GM20431 (cell line): ENCODE measurements around the gene ZNF507.
"Not testable (repeated sequence)": the region's sequence is repeated elsewhere in the genome, so short reads cannot be mapped to it uniquely, and the experiment has no call there.

Experiments used
- in situ Hi-C: fragments of 300-500 bp; cut with MseI, MboI; formaldehyde crosslinking; loops from one replicate; pipeline ENCODE4 v1.15.0; 2020; ENCODE audit warnings: low sequenced_read_pairs; ENCODE audit not compliant: unreplicated experiment

ZNF507 gene

DNA sequence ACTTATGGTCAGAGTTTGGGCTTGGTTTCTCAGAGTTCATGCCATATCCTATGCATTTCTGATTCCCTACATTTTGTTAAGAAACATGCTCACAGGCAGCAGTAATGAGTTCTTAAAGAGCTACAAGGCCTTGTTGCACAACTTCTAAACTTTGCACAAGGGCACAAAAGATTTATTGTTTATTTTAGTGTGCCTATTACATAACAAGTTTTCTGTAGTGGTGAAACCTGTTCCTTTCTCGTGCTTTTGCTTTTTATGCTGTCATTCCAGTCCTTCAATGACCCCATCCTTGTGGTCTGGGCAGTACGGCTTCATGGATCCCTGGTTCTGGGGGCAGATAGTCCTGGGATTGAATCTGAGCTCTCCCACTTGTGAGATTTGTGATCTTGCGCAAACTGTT, 17.8 kb downstream of the ZNF507 start:
- in situ Hi-C loops: no loop called here

DNA sequence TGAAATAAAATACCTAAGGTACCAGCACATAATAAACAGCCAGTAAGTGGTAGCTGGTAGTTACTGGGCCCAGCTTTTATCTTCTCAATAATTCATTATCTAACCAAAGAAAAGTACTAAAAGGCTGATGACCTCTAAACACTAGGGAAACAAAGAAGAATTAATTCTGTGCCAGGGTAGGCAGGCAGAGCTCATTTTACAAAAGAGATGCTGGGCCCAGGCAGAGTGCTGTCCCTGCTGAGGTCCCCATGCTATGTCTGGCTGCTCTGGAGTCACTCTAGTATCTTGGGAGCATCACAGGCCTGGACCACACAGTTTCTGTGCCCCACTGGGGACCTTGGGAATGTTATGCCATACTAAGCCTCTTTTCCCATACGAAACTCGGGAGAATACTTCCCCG, 18.2 kb downstream of the ZNF507 start:
- in situ Hi-C loops: no loop called here

DNA sequence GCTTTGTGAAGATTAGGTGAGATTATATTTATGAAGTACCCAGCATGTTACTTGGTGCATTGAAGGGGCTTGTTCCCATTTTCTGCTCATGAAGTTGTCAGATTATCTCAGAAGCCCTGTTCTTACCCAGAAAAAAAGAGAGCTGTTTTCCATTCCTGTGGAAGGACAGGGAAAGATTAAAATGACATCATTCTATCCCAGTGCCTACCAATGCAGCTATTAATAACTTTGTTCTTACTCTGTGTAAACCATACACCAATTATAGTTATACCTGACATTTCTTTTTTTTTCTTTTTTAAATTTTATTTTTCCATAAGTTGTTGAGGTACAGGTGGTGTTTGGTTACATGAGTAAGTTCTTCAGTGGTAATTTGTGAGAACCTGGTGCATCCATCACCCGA, 18.6 kb downstream of the ZNF507 start:
- in situ Hi-C loops: no loop called here

DNA sequence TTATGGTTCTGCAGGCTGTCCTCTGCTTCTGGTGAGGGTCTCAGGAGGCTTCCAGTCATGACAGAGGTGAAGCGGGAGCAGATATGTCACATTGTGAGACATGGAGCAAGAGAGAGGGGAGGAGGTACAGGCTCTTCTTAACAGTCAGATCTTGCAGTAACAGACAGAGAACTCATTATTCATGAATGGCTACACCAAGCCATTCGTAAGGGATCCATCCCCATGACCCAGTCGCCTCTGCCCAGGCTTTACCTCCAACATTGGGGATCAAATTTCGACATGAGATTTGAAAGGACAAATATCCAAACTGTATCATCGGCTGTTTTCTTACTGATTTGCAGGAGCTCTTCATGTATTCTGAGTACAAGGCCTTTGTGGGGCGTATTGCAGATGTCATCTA, 21.7 kb downstream of the ZNF507 start:
- in situ Hi-C loops: no loop called here

DNA sequence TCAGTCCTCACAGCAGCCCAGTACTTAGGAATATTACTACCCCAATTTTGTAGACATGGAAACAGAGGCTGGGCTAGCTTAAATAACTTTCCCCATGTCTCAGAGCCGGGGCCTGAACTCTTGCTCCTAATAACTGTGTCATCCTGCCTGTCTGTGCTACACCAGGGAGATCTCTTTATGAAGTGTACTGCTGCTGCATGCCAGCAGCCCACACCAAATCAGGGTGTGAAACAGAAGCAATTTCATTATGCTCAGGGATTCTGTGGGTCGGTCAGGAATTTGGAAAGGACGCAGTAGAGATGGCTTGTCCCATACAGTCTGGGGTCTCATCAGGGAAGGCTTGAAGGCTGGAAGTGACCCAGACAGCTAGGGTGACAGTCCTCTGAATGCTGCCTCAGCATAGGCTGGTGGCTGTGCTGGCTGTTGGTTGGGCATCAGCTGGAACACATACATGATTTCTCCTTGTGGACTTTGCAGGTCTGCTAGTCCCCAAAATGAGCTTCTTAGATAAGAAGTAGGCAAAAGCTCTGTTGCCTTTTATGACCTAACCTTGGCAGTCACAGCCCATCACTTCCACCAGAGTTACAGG, 22.6 kb downstream of the ZNF507 start:
- in situ Hi-C loops: no loop called here

DNA sequence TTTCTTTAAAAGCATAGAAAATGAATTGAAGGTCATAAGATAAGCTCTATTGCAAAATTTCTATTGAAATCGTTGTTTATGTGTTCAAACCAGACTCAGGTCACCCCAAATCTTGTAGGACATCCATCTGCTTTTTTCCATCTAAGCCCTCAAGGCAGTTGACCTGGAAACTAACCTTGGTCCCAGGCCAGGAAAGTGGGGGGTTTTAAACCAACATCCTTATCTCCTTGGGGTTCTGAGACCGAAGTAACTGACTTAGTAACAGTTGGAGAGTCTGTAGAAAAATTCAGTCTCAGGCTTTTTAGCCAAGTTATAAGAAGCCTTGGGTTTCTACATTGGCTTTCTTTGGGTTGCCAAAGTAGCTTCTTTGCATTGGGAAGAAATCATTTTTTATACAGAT, 23.4 kb downstream of the ZNF507 start:
- in situ Hi-C loops: no loop called here

DNA sequence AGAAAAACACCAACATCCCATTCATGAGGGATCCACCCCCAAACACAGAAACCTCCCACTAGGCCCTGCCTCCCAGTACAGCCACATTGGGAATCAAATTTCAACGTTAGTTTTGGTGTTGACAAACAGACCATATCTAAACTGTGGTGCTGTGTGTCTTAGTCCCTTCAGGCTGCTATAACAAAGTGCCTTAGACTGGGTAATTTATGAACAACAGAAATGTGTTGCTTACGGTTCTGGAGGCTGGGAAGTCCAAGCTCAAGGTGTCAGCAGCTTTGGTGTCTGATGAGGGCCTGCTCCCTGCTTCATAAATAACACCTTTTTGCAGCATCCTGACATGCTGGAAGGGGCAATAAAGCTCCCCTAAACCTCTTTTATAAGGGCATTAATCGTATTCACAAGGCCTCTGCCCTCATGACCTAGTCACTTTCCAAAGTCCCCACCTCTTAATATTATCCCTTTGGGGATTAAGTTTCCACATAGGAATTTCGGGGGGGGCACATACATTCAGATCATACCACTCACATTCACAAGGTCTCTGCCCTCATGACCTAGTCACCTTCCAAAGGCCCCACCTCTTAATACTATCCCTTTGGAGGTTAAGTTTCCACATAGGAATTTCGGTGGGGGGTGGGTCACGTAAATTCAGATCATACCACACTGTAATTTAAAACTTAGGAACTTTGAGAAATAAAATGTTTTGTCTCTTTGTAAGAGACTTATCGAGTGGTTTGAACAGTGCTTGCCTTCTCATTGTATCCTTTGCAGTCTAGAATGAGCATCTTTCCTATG, 27.5 kb downstream of the ZNF507 start:
- in situ Hi-C loops: no loop called here

DNA sequence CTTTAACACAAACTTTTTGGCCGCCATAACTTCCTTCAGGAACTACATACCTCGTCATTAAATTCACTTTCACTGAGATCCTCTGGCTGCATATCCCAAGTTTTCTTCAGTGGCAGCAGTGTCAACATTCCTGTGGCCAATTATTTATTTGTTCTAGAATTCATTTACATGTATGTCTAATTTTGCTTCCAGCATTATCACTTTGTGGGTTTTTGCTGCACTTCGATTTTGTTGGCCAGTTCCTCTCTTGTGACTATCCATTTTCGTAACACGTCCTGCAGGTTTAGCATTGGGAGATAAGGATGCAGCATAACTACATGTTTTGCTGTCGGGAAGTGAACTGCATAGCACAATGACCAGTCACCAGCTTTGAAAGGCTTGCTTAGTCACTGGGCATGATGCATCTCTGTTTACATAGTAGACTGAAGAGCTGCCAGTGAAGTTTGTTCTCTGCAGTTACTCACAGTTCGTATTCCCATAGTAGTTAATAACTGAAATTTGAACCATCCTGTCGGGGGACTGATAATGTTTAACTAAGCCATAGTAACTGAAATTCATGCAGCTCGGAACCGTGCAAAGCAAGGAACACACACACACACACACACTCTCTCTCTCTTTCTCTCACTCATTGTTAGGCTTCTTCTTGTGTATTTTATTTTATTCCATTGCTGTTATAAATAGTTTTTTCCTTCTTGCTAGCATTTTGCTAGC, 28.3 kb downstream of the ZNF507 start:
- in situ Hi-C loops: no loop called here

DNA sequence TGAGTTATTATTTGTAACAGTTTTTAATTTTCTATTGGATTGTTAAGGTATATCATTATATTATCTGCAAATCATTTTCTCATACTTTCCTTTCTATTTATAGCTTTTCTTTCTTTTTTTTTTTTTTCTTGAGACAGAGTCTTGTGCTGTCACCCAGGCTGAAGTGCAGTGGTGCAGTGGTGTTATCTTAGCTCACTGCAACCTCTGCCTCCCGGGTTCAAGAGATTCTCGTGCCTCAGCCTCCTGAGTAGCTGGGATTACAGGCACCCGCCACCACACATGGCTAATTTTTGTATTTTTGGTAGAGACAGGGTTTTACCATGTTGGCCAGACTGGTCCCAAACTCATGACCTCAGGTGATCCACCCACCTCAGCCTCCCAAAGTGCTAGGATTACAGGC, 29.0 kb downstream of the ZNF507 start:
- in situ Hi-C loops: not testable (repeated sequence)

DNA sequence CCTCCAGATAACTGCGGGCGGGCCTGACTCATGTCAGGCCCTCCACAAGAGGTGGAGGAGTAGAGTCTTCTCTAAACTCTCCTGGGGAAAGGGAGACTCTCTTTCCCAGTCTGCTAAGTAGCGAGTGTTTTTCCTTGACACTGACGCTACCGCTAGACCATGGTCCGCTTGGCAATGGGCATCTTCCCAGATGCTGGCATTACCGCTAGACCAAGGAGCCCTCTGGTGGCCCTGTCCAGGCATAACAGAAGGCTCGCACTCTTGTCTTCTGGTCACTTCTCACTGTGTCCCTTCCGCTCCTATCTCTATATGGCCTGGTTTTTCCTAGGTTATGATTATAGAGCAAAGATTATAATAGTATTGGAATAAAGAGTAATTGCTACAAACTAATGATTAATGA, 31.7 kb downstream of the ZNF507 start:
- in situ Hi-C loops: not testable (repeated sequence)

DNA sequence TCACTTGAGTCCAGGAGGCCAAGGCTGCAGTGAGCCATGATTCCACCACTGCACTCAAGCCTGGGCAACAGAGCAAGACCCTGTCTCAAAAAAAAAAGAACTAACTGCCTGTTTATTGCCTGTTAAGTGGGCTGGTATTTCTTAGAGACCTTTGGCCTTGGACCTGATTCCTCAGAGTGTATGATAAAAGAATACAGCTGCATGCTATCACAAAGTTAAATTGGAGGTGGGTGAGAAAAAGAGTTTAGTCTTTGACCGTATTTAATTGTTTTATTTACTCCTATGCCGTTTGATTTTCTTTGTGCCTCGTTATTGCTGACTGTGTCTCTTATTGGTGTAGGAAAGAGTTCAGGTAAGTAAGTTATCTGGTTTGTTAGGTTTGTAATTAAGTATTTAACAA, 34.9 kb downstream of the ZNF507 start:
- in situ Hi-C loops: no loop called here

DNA sequence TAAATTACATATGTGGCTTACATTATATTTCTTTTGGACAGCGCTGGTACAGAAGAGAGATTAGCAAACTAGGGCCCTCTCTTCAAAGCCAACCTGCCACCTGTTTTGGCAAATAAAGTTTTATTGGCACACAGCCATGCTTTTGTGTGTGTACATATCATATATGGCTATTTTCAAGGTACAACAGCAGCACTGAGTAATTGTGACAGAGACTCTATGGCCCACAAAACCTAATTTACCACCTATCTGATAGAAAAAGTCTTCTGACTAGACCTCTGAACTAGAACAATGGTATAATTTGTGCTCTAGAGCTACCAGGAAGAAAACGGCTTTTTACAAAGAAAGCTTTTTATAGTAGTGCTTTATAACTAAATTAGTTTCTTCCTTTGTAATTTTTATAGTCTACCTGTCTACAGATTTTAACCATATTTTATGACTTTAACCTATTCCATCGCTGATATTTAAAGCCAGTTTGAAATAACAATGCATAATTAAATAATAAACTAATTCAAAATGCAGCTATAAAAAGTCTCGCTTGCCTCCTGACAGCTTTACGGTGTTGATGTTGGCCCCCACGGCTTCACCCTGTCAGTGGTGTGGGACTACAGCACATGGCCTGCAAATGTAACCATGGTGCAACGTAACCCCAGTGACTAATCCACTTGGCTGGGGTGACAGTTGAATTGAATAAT, 42.4 kb downstream of the ZNF507 start:
- in situ Hi-C loops: no loop called here

DNA sequence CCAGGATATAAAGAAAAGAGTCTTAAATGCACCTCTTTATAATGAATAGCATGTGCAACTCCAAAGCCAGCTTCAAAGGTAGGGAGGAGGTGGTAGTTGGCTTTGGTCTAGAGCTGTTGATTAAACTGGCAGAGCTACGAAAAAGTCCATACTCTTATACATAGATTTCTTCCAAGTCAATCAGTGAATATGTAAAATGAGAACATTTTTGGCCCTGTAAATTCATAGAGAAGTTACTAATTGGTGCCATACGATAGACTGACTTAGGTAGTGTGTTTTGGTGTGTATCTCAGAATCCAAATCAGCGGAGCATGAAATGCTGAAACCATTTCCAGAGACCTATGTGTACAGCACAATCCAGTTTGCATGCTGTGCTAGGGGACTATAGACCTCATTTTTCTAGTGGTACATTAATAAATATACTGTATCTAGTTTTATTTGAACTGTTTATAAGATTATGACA, 43.0 kb downstream of the ZNF507 start:
- in situ Hi-C loops: no loop called here

DNA sequence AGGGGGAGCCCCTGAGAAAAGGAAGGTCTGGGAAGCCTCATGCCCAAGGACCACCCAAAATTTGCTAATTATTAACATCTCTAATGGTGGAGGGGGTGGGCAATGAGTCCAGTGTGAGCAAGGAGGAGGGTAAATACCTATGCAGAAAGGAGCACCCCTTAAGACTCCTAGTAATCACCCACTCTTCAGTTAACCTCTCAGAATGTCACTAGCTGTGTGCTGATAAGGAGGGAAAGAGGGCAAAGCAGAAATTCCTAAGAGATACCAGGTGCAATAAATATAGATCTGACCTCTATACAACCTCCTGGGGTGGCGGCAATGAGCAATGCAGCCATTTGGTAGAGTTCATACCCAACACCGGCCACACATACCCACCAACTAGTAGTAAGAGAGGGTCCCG, 47.5 kb downstream of the ZNF507 start:
- in situ Hi-C loops: no loop called here

DNA sequence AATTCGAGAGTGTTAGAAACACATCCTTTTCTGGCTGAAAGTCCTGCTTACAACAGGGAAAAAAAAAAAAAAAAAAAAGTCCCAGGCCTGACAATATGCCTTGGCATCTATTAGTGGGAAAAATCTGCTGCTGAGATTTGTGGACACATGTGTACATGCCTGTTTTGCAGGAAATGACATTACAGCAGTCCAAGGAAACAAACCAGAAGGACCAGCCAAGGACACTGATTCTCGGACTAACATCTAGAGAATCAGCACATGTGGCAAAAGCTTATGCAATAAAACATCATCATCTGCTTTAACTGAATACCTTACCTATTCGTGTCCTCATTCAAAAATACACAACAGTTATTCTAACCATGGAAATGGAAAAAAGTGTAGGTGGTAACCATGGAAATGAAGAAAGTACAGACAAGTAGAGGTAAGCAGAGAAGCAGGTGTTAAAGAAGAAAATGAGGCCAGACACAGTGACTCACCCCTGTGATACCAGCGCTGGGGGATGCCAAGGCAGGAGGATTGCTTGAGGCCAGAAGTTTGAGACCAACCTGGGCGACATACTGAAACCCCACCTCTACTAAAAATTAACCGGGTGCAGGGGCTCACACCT, 50.7 kb downstream of the ZNF507 start:
- in situ Hi-C loops: no loop called here

DNA sequence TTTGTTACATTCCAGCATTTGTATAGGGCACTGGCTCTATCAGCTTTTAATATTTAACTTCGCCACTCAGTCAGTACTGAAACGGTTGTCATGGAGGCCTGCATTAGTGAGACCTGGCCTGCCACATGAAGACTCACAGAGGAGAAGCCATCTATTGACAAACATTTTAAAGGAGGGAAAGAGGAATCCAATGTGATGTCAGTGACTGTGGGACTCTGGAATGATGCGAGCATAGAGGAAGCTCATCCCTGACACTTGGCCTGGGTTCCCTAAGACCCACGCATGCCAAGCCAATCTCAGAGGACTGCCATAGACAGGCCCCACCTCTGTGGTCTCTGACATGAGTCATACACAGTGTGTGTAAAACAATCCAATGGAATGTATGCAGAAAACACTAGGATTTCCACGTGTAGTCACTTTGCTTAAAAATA, 52.3 kb downstream of the ZNF507 start:
- in situ Hi-C loops: no loop called here

DNA sequence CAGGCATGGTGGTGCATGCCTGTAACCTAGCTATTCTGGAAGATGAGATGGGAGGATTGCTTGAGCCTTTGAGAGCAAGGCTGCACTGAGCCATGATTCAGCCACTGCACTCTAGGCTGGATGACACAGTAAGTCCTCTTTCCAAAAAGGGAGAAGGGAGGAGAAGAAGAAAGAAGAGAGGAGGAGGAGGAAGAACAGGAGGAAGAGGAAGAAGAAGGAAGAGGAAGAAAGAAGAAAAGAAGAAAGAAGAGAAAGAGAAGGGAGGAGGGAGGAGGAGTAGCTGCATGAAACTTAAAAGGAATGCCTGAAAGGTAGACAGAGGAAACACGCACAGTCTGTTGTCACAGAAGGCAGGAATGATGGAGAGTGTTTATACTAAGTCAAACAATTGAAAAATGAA, 56.6 kb downstream of the ZNF507 start:
- in situ Hi-C loops: no loop called here

DNA sequence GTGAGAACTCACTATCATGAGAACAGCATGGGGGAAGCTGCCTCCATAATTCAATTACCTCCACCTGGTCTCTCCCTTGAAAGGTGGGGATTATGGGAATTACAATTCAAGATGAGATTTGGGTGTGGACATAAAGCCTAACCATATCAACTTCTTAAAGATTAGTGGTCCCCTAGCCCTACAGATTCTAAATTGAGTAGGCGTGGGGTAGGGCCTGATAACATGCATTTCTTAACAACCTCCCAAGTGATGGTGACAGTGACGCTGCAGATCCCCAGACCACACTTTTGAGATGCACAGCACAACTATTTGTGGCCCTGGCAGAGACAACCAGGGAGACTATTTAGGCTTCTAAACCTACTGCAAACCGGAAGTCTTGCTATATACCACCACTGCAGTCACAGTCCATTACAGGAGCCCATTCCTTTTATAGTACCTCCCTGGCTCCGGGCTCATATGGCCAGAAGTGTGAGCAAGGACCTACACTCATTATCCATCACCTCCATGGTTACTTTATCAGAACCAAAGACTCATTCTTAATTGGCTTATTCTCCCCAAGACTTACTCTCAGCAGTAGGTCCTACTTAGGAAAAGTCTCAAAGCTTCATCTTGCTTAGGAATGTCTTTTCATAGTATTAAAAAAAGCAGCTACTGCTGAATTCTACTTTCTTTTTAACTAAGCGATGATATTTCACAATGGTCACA, 58.0 kb downstream of the ZNF507 start:
- in situ Hi-C loops: no loop called here

DNA sequence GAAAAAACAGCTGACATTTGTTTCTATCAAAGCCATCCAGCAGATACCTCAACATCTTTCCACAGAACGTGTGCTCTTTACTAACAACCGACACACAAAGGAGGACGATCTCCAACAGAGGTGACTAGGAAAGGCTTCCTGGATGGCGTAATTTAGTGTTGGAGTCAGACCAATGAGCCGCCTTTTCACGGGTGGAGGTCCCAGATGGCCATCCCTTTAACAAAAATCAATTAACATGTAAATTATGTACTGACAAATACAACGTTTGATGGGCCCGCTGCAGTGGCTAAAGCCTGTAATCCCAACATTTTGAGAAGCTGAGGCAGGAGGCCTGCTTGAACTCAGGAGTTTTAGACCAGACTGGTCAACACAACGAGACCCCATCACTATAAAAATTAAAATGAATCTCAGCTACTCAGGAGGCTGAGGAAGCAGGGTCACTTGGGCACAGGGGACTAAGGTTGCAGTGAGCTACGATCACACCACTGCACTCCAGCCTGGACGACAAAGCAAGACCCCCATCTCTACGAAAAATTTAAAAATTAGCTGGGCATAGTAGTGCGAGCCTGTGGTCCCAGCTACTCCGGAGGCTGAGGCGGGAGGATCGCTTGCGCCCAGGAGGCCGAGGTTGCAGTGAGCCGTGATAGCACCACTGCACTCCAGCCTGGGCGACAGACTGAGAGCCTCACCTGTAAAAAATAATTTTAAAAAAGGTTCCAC, 59.0 kb downstream of the ZNF507 start:
- in situ Hi-C loops: no loop called here
